HCT116 (cell line): ENCODE results near the gene HRH3. TPM values are rescaled to one million over a fixed set of nuclear protein-coding genes. Genes with fewer than 3 reads are reported as not detected.

Source experiments
- ATAC-seq: fragments of 200-7000 bp; cut with Tn5 transposase; 2 replicates; pipeline ENCODE4 v1.9.1; 2020; ENCODE audit warnings: mild to moderate bottlenecking, moderate library complexity
- BruUV-seq: library from RNA; stranded (reverse); fragments of 400-500 nt; replicated peaks from 2 replicates; lab custom pipeline; 2021; lab: Mats Ljungman, UMichigan
- CTCF ChIA-PET: fragments of 300-600 bp; sonication (Branson Sonifier 250); formaldehyde crosslinking; loops from one replicate; lab custom pipeline; 2021; ENCODE audit warnings: antibody characterized with exemption; lab: Charles Lee
- POLR2A ChIA-PET: fragments of 300-600, 350-600 bp; sonication (Branson Sonifier 250); formaldehyde crosslinking; loops from one replicate; lab custom pipeline; 2021; ENCODE audit warnings: antibody characterized with exemption; lab: Charles Lee
- RAD21 ChIA-PET, 2 experiments: fragments of 300-600 bp; sonication (Branson Sonifier 250); formaldehyde crosslinking; loops; one replicate each; lab custom pipeline; 2023; ENCODE audit warnings: low total read pairs in 2 of 2; ENCODE audit not compliant: uncharacterized antibody in 2 of 2, unreplicated experiment in 2 of 2, low non-redundant PET in 1 of 2; lab: Charles Lee
- DNase-seq: peaks from one replicate; pipeline ENCODE4 v3.0.0-alpha.2; 2010; ENCODE audit warnings: low read depth, low spot score
- H2AFZ ChIP-seq: fragments of 200-600 bp; shearing (Covaris generic), sonication (generic); 2 replicates; pipeline ENCODE4 v1.6.1; 2017; ENCODE audit warnings: low read depth, mixed run types, mixed read lengths, antibody characterized with exemption, low read length; ENCODE audit not compliant: poor library complexity, severe bottlenecking
- H3K27ac ChIP-seq: 2 replicates; pipeline ENCODE4 v1.5.1; 2012; ENCODE audit warnings: low read depth, low read length
- H3K27me3 ChIP-seq: fragments of 200-600 bp; sonication (generic); 2 replicates; pipeline ENCODE4 v1.6.1; 2016; ENCODE audit warnings: mixed run types, low read length, mixed read lengths; ENCODE audit not compliant: insufficient read depth
- H3K36me3 ChIP-seq, 2 experiments: fragments of 200-500 bp in 1 of 2; fragments of 200-600 bp in 1 of 2; sonication (Bioruptor generic) in 1 of 2; sonication (generic) in 1 of 2; 2 replicates each; pipeline versions ENCODE4 v1.5.1 to v1.6.1; 2014 to 2016; ENCODE audit warnings: low read length in 2 of 2, inconsistent platforms in 1 of 2, mixed read lengths in 1 of 2, mixed run types in 1 of 2; ENCODE audit not compliant: insufficient read depth in 2 of 2, control insufficient read depth in 1 of 2
- H3K4me1 ChIP-seq, 2 experiments: fragments of 200-600 bp in 1 of 2; sonication (generic) in 1 of 2; 2 replicates each; pipeline versions ENCODE4 v1.5.1 to v1.6.1; 2012 to 2017; ENCODE audit warnings: low read length in 2 of 2, inconsistent platforms in 1 of 2, mild to moderate bottlenecking in 1 of 2, mixed read lengths in 1 of 2, mixed run types in 1 of 2, moderate library complexity in 1 of 2; ENCODE audit not compliant: insufficient read depth in 2 of 2, control insufficient read depth in 1 of 2
- H3K4me2 ChIP-seq: fragments of 200-600 bp; sonication (generic); 2 replicates; pipeline ENCODE4 v1.6.1; 2017; ENCODE audit warnings: mixed run types, low read length, mixed read lengths
- H3K4me3 ChIP-seq, 2 experiments: fragments of 200-600 bp in 1 of 2; sonication (generic) in 1 of 2; replicated peaks in 1 of 2; 2 replicates each; pipeline ENCODE4 v1.5.1; 2011 to 2016; ENCODE audit warnings: low read length in 2 of 2, control low read depth in 1 of 2, low read depth in 1 of 2, mild to moderate bottlenecking in 1 of 2, mixed read lengths in 1 of 2, mixed run types in 1 of 2
- H3K79me2 ChIP-seq: fragments of 200-600 bp; sonication (generic); 2 replicates; pipeline ENCODE4 v1.6.1; 2017; ENCODE audit warnings: mild to moderate bottlenecking, mixed run types, low read length, moderate library complexity, mixed read lengths; ENCODE audit not compliant: insufficient read depth
- H3K9ac ChIP-seq: fragments of 200-600 bp; sonication (generic); 2 replicates; pipeline ENCODE4 v1.6.1; 2016; ENCODE audit warnings: low read length, mixed read lengths
- H3K9me2 ChIP-seq: fragments of 200-600 bp; sonication (generic), shearing (Covaris generic); 2 replicates; pipeline ENCODE4 v1.6.1; 2017; ENCODE audit warnings: mixed run types, mild to moderate bottlenecking, moderate library complexity; ENCODE audit not compliant: insufficient read depth
- H3K9me3 ChIP-seq, 2 experiments: fragments of 200-500 bp in 1 of 2; fragments of 200-600 bp in 1 of 2; sonication (Bioruptor generic) in 1 of 2; sonication (generic) in 1 of 2; 2 replicates each; pipeline ENCODE4 v1.6.1; 2014 to 2017; ENCODE audit warnings: low read length in 2 of 2, mixed read lengths in 2 of 2, inconsistent platforms in 1 of 2, low read depth in 1 of 2, mild to moderate bottlenecking in 1 of 2, mixed run types in 1 of 2, moderate library complexity in 1 of 2; ENCODE audit not compliant: control insufficient read depth in 1 of 2, insufficient read depth in 1 of 2
- H4K20me1 ChIP-seq: fragments of 200-600 bp; sonication (generic), shearing (Covaris generic); 2 replicates; pipeline ENCODE4 v1.6.1; 2017; ENCODE audit warnings: mixed run types, mild to moderate bottlenecking, moderate library complexity; ENCODE audit not compliant: insufficient read depth
- CEBPB ChIP-seq: IDR thresholded peaks from 2 replicates; pipeline ENCODE4 v1.6.1; 2012; ENCODE audit warnings: low read depth
- EGR1 ChIP-seq: IDR thresholded peaks from 2 replicates; pipeline ENCODE4 v1.6.1; 2012; ENCODE audit warnings: low read depth
- FOSL1 ChIP-seq: IDR thresholded peaks from 2 replicates; pipeline ENCODE4 v1.6.1; 2012; ENCODE audit warnings: low read depth
- POLR2A ChIP-seq: IDR thresholded peaks from 2 replicates; pipeline ENCODE4 v1.7.0; 2011; ENCODE audit warnings: borderline replicate concordance; ENCODE audit not compliant: insufficient read depth, insufficient read length; ENCODE audit errors: extremely low read depth
- POLR2AphosphoS5 ChIP-seq: IDR thresholded peaks from 2 replicates; pipeline ENCODE4 v1.6.1; 2011; ENCODE audit warnings: mild to moderate bottlenecking, low read depth, low read length, moderate library complexity
- RAD21 ChIP-seq: IDR thresholded peaks from 2 replicates; pipeline ENCODE4 v1.6.1; 2012; ENCODE audit warnings: low read depth, mild to moderate bottlenecking
- SIN3A ChIP-seq: IDR thresholded peaks from 2 replicates; pipeline ENCODE4 v1.6.1; 2012; ENCODE audit warnings: low read depth
- ZFX ChIP-seq: fragments of 450-650 bp; IDR thresholded peaks from 2 replicates; pipeline ENCODE4 v1.6.1; 2017
- ZNF274 ChIP-seq: fragments of 200-500 bp; sonication (Bioruptor generic); IDR thresholded peaks from 2 replicates; pipeline ENCODE4 v1.6.1; 2014; ENCODE audit warnings: mild to moderate bottlenecking, low read depth, low read length, inconsistent platforms
- intact Hi-C: fragments of 100-400 bp; cut with micrococcal nuclease; formaldehyde crosslinking; loops from 2 replicates; pipeline ENCODE4 v1.10.0; 2022
- total RNA-seq: library from RNA; stranded (reverse); gene quantifications from one replicate; pipeline ENCODE4 v1.2.1, GENCODE V29; 2021; ENCODE audit not compliant: unreplicated experiment
- TF ChIP-seq, protein P1 (sequence below): IDR thresholded peaks from 2 replicates; pipeline ENCODE4 v1.6.1; 2012
- TF ChIP-seq, protein P2 (sequence below): IDR thresholded peaks from 2 replicates; pipeline ENCODE4 v1.6.1; 2011; ENCODE audit warnings: mild to moderate bottlenecking, low read length, moderate library complexity; ENCODE audit not compliant: insufficient replicate concordance; ENCODE audit errors: extremely low read depth

The HRH3 gene
- total RNA-seq, 1 experiment from 2014 or later = not detected

DNA sequence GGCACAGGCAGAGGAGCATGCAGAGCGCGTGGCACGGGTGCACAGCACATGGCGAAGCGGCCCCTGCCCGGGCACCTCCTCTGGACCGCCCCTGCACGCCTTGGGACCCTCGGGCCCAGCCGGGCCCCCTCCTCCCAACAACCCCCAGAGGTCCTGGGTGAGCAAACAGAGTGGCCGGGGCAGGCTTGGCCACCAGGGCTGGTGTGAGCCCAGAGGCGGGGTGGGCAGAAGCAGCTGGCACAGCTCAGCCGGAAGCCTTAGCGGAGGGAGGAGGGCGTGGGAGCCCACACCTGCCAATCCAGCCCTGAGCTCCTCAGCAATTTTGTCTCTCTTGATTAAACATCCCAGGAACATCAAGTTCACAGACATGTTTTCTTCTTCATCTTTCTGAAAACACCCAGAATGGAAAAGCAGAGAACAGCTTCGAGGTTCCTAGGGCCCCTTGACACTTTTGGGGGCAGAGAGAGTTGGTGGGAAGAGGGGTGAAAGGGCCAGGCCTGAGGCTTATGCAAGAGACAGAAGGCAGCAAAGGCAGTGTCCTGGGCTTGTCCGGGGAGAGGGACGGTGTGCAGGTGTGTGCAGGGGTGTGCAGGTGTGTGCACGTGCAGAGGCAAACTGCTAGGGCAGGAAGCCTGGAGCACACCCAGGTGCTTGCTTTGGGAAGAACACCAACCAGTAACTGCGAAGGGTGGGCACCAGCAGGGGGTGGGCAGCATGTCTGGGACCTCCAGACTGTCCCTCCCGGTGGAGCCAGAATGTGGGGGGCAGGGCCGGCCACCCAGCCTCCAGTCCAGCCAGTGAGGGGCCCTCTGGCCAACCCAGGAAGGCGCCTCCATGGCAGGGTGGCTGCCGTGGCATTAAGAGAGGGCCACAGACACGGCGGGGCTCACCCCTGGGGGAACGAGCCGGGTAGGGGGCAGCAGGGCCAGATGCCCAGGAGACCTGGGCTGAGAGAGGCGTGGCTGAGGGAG is 4.8 kb downstream of the HRH3 start:
- POLR2A ChIA-PET = no interaction called here
- Histone ChIP-seq H3K9me2 (no peaks in the 10 kb centered on the region), H3K9me3 (no peaks in the 10 kb centered on the region), H3K4me1 (no peaks in the 10 kb centered on the region)
- TF ChIP-seq, protein P1, sequence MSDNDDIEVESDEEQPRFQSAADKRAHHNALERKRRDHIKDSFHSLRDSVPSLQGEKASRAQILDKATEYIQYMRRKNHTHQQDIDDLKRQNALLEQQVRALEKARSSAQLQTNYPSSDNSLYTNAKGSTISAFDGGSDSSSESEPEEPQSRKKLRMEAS = no peak
- TF ChIP-seq EGR1 (no peak), SIN3A (no peak), CEBPB (no peak), ZFX (no peak), RAD21 (no peak), POLR2AphosphoS5 (no peak), POLR2A (no peak), ZNF274 (no peak), FOSL1 (no peak)
- TF ChIP-seq, protein P2, sequence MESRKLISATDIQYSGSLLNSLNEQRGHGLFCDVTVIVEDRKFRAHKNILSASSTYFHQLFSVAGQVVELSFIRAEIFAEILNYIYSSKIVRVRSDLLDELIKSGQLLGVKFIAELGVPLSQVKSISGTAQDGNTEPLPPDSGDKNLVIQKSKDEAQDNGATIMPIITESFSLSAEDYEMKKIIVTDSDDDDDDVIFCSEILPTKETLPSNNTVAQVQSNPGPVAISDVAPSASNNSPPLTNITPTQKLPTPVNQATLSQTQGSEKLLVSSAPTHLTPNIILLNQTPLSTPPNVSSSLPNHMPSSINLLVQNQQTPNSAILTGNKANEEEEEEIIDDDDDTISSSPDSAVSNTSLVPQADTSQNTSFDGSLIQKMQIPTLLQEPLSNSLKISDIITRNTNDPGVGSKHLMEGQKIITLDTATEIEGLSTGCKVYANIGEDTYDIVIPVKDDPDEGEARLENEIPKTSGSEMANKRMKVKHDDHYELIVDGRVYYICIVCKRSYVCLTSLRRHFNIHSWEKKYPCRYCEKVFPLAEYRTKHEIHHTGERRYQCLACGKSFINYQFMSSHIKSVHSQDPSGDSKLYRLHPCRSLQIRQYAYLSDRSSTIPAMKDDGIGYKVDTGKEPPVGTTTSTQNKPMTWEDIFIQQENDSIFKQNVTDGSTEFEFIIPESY = no peak
- TF ChIP-seq, all 23 proteins: peak for 0
- no peaks in the 10 kb centered on the region for H3K36me3 ChIP-seq
- H4K20me1 ChIP-seq = no peaks in the 10 kb centered on the region
- no peak overlapping the region for H2AFZ ChIP-seq
- ChIA-PET CTCF (no interaction called here), RAD21 (no interaction called here)
- ATAC-seq = no peak
- no peak overlapping the region for H3K9ac ChIP-seq
- H3K4me3 ChIP-seq = no peak overlapping the region
- intact Hi-C loops = no loop called here
- no peak for DNase-seq
- no TSS peak for BruUV-seq
- H3K4me2 ChIP-seq = no peak overlapping the region
- H3K27me3 ChIP-seq = peaks cover 11% of the 10 kb centered on the region; the same call in 1 of the 2 replicates
- no peaks in the 10 kb centered on the region for H3K79me2 ChIP-seq
- no peak overlapping the region for H3K27ac ChIP-seq
